ENCODE results near the gene EPRS1. TPM values are rescaled to one million over a fixed set of nuclear protein-coding genes. Genes with fewer than 3 reads are reported as not detected.

Gene EPRS1
- 153 TPM for total RNA-seq

DNA sequence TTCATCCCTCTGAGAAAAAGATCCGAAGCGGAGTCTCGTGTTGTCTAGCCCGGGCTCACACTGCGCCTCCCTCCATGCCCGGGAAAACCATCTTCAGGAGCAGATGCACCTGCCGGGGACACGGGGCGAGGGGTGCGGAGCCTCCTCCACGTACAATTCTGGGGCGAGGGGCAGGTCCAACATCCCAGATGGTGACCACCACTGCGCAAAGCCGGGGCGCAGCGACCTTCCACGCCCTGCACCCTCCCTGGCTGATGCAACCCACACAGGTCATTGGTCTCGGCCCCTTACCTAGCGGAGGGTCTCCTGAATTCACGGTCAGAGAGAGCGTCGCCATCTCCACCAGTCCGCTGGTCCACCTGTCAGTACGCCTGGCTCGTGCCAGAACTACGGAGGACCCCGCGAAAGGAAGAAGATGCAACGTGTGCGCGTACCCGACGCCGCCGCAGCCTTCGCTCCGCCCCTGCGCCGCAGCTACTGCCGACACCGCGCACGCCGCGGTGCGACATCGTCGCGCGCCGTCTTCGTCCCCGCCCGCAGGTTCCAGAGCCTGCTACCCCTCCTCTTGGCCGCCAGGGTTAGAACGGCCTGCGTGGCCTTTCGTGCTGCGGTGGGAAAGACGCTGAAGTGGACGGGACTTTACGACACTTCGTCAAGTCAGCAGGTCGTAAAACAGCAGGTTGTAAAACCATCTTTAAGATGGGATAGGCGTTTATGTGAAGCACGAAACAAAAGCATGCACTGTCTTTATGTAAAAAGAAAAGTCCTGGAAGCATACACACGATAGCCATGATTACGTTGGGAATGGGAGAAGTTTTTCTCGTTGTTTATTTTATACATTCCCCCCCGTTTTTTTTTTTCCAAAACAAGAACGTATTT is at the start of gene EPRS1:
EPRS1 (minus strand) TSS at position 454 of the 879 bp plus-strand sequence; CDS start at position 337, 117 bp downstream.

DNA sequence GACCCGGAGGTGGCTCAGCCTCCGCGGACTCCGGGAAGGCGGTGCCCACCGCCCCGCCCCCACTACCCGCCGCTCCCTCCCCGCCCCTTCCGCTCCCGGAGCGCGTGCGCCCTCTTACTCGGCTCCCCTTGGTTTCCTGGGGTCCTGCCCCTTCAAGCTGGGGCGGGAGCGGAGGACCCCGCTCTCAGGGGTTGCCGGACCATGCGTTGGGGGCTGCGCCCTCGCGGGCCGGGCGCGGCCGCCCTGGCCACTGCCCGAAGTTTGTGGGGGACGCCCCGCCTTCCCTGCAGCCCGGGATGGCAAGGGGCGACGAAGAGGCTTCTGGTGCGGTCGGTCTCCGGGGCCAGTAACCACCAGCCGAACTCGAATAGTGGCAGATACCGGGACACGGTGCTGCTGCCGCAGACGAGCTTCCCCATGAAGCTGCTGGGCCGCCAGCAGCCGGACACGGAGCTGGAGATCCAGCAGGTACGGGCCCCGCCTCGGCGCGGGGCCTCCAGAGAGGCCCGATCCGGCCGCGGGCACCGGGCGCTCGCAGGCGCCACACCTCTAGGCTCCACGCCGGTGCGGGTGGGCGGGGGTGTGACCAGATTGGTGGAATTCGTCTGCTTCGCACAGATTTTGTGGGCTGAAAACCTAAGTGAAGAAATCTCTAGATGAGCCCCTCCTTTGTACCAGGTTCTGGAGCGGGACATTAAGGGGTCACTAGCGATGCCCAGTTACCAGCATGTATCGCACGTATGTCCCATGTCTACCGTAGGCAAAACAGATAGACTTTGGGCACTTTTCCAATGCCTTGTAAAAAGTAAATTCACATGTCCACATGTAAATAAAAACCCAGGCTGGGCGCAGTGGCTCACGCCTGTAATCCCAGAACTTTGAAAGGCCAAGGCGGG is 48.0 kb upstream of the EPRS1 start, which contains the start of gene IARS2:
IARS2 (plus strand) TSS at position 117 of the 896 bp plus-strand sequence; CDS start at position 202, 85 bp downstream.

DNA sequence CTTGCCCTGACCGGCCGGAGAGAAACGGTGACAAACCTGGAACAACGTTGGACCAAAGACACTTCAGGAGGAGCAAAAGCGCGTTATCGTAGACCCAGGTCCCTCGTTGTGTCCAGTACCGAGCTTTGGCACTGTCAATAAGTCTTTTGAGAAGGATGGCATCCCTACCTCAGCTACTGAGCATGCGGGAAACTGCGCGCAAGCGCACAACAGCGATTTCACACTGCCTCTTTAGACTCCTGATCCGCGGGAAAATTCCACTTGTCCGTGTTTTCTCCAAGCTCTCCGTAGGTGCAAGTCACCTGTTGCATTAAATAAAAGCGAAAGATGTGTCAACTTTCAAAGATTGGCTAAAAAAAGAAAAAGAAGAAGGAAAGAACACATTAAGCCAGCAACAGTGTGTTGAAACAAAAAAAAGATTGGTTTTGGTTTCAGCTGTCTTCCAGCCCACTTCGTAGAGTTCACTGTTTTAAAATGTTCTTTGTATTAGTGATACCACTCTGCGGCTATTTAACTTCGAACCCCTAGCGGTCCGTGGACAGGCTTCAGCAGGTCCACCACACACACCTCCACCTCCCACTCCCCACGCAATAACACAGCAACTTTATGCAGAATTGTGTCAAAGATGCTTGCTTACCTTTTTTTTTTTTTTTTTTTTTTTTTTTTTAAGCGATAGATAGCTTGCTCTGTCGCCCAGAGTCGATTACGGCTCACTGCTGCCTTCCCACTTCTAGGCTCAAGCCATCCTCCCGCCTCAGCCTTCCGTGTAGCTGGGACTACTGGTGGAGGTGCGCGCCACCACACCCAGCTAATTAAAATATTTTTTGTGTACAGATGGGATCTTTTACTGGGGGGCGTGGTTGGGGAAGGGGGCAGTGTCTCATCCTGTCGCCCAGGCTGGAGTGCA is 43.6 kb upstream of the EPRS1 start, which contains the start of gene BPNT1:
BPNT1 (minus strand) TSS at position 139 of the 907 bp plus-strand sequence. CDS start 9,942 bp downstream, outside the sequence.

Other genes starting within 250 kb of the EPRS1 start
- 22.8 TPM for gene SLC30A10, start 117.9 kb downstream of the EPRS1 start, total RNA-seq
- 19.4 TPM for gene BPNT1, start 43.3 kb upstream of the EPRS1 start, total RNA-seq
- gene IARS2, start 47.6 kb upstream of the EPRS1 start, total RNA-seq, result 63.2 TPM
- gene RAB3GAP2, start 225.9 kb upstream of the EPRS1 start, total RNA-seq, result 54.5 TPM